Amniotic stem cell (primary cell): ENCODE data around the gene MCEMP1.
"Not testable (repeated sequence)": the region's sequence is repeated elsewhere in the genome, so short reads cannot be mapped to it uniquely, and the experiment has no call there.

ENCODE experiments used
- DNase-seq: peaks from one replicate; lab custom pipeline; 2025; lab: John Stamatoyannopoulos, UW

The MCEMP1 gene

DNA sequence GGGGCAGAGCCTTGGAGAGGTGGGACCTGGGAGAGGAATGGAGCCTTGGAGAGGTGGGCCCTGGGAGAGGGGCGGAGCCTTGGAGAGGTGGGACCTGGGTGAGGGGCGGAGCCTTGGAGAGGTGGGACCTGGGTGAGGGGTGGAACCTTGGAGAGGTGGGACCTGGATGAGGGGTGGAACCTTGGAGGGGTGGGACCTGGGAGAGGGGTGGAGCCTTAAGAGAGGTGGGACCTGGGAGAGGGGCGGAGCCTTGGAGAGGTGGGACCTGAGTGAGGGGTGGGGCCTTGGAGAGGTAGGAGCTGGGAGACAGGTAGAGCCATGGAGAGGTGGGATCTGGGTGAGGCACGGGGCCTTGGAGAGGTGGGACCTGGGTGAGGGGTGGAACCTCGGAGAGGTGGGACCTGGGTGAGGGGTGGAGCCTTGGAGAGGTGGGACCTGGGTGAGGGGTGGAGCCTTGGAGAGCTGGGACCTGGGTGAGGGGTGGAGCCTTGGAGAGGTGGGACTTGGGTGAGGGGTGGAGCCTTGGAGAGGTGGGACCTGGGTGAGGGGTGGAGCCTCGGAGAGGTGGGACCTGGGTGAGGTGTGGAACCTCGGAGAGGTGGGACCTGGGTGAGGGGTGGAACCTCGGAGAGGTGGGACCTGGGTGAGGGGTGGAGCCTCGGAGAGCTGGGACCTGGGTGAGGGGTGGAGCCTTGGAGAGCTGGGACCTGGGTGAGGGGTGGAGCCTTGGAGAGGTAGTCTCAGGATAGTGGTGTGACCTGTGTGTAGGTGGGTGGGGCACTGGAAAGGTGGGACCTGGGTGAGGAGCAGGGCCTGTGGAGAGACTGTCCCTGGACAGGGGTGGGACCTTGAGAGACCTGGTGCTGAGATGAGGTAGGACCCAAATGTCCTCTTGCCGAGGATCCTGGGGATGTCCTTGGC lies 33.0 kb upstream of the MCEMP1 start:
- DNase-seq, result not testable (repeated sequence)

DNA sequence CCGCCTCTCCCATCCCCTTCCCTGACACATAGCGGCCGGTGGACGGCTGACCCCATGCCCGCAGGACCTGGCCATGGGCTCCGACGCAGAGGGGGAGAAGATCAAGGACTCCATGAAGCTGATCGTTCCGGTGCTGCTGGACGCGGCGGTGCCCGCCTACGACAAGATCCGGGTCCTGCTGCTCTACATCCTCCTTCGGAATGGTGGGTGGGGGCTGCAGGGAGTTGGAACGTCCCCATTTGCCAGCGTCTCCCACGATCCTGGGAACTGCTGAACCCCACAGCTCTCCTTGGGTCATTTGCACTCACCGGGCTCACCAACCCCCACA lies 32.4 kb upstream of the MCEMP1 start:
- DNase-seq, result no peak

GRCh38 chr19:7645163-7645562 lies 31.7 kb upstream of the MCEMP1 start:
- DNase-seq, result no peak

DNA sequence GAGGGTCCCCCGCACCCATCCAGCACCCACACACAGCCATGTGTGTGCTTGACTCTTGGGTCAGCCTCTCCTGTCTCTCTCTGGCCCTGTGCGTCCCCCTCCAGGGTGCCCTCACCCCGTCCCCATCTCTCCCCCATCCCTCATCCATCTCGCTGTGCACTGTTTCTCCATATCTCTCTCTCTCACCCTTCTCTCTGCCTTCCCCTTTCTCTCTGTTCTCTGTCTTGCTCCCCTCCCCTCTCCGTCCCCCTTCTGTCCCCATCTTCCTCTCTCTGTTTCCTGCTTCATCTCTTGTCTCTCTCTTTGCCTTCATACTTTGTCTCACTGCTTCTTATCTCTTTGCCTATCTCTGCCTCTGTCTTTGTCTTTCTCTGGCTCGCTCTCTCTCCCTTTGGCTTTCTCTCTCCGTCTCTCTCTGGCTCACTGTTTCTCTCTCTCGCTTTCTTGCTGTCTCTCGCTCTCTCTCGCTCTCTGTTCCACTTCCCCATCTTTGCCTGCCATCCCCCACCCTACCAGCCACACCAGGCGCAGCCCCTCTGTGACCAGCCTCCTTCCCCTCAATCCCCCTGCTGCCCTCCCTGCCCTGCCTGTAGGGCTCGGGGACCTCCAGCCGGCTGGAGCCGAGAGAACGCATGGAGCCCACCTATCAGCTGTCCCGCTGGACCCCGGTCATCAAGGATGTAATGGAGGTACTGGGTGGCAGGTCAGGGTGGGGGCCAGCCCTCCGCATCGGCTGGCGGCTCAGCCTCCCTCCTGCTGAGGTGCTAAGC lies 31.0 kb upstream of the MCEMP1 start:
- no peak for DNase-seq

GRCh38 chr19:7646426-7646700 lies 30.5 kb upstream of the MCEMP1 start:
- DNase-seq, result no peak

DNA sequence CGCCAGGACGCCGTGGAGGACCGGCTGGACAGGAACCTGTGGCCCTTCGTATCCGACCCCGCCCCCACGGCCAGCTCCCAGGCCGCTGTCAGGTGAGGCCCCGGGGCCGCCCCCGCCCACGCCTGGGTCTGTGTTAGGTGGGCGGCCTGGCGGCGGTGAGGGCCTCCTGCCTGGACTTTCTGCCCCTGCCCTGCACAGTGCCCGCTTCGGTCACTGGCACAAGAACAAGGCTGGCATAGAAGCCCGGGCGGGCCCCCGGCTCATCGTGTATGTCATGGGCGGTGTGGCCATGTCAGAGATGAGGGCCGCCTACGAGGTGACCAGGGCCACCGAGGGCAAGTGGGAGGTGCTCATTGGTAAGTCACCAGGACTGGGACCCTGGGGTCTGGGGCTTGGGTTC lies 29.7 kb upstream of the MCEMP1 start:
- DNase-seq, result no peak

DNA sequence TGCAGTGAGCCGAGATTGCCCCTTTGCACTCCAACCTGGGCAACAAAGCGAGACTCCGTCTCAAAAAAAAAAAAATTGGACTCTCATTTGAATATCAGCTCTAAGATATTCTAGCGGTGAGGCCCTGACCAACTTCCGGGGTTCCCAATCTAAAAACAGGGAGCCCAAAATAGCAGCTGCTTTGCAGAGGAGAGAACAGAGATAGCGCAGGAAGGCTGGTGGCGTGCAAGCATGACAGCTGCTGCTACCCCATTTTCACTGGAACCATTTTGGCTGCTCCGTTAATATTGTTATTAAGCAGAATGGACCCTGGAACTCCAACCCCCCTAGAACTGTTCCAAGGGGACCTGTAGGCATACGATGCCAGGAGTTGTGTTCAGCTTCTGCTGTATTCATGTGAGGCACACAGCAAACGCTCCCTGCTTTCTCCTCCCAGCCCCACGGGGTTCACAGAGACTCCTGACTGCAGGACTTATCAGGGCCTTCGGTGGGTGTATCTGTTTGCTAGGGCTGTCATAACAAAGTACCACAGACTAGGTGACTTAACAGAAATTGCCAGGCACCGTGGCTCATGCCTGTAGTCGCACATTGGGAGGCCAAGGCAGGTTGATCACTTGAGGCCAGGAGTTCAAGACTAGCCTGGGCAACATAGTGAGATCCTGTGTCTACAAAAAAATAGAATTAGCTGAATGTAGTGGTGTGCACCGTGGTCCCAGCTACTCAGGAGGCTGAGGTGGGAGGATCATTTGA lies 28.4 kb upstream of the MCEMP1 start:
- DNase-seq, result no peak

DNA sequence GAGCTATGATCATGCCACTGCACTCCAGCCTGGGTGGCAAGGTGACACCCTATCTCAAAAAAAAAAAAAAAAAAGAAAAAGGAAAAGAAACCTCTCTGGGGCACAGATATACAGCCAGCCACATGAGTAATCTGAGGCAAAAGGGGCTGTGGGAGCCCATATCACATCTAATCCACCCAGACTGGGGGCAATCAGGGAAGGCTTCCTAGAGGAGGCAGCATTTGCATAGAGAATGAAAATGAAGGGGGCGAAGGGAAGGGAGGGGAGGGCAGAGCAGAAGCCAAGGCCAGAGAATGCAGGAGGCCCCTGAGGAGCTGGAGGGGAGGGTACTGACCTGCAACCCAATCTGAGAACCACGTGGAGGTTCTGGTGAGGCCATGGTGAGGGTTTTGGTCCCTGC lies 26.7 kb upstream of the MCEMP1 start:
- DNase-seq, result no peak

DNA sequence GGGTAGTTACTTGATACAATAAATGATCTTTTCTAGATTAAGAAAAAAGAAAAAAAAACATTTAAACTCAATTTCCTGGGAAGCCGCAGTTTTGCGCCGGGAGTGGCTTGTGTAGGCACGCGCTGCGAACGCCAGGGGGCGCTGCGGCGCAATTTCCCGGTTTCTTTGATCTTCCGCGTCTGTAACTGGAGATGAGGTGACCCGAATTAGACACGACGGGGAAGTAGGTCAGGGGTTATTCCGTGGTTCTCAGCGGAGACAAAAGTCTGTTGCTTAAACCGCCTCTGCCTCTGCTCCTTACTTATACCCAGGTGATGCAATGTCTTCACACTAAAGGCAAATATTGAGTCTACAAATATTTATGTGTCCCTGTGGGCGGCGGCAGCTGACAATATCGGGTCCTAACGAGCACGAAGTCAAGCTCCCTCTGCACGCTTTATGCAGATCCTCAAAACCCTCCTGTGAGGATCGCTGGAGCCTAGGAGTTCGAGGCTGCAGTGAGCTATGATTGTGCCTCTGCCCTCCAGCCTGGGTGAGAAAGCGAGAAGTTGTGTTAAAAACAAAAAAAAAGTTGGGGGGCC lies 24.7 kb upstream of the MCEMP1 start:
- peak; percentile 6 for DNase-seq

GRCh38 chr19:7654401-7654800 lies 22.5 kb upstream of the MCEMP1 start:
- no peak for DNase-seq

GRCh38 chr19:7655581-7655980 lies 21.3 kb upstream of the MCEMP1 start:
- DNase-seq, result no peak

DNA sequence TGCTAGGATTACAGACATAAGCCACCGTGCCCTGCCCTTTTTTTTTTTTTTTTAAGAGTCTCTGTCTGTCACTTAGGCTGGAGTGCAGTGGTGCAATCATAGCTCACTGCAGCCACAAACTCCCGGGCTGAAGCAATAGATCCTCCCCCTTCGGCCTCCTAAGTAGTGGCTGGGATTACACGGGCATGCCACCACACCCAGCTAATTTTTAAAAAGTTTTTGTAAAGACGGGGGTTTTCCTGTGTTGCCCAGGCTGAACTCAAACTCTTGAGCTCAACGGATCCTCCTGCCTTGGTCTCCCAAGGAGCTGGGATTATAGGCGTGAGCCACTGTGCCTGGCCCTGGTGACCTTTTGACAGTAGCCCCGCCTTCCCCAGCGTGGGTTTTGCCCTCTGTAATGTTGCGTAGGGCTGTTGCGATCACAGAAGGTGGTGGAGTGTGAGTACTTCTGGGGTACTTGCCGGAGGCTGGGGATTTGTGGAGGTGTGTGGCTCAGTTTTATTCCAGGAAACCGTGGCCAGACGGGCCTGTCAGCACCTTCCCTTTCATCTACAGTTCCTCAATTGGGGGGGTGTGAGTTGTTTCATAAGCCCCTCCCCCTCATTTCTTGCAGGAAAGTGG lies 19.6 kb upstream of the MCEMP1 start:
- no peak for DNase-seq

- no peak for DNase-seq
These were observed 18.6 kb upstream of the MCEMP1 start for GRCh38 chr19:7658219-7658686.

DNA sequence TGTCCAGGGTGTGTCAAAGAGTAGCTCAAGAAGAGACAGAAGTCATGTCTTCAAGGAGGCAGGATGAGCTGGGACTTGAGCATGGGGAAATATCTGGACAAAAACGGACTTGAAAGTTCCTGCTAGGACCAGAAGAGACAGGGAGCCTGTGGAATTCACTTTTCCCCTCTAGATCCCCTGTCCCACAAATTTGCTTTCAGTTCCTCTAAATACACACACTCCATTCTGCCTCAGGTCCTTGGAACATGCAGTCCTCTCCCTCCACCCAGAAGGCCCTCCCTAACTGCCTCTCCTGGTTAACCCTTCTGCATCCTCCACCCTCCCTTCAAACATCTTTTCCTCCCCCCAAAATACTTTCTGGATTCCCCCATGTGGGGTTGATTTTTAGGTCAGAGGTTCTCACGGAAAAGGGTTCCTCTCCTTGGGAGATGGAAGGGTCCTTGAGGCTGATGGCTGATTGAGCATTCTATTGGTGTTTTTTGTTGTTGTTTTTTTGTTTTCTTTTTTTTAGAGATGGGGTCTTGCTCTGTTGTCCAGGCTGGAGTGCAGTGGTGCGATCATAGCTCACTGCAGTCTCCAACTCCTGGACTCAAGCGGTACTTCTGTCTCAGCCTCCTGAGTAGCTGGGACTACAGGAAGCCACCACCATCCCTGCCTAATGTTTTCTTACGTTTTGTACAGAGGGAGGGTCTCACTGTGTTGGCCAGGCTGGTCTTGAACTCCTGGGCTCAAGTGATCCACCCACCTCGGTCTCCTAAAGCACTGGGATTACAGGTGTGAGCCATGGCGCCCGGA lies 14.9 kb upstream of the MCEMP1 start:
- no peak for DNase-seq

- DNase-seq, result no peak
These were observed 14.2 kb upstream of the MCEMP1 start for GRCh38 chr19:7662657-7663056.

DNA sequence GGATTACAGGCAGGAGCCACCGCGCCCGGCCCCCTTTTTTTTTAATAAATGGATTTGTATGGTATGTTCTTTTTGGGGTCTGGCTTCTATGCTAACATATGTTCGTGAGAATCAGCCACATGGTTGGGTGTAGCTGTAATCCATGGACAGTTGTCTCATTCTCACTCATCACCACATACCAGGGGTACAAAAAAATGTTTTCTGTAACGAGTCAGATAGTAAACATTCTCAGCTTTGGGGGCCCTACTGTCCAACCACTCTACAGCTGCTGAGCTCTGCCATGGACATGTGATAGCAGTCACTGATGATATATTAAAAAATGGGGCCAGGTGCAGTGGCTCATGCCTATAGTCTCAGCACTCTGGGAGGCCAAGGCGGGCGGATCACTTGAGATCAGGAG lies 13.2 kb upstream of the MCEMP1 start:
- no peak for DNase-seq

DNA sequence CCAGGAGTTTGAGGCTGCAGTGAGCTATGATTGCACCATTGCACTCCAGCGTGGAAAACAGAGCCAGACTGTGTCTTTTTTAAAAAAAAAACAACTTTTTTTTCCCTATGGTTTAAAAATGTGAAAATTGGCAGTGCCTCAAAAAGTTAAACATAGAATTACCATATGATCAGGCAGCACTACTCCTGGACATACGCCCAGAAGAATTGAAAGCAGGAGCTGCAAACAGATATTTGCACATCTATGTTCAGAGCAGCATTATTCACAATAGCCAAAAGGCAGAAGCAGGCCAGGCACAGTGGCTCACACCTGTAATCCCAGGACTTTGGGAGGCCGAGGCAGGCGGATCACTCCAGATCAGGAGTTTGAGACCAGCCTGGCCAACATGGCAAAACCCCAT lies 11.8 kb upstream of the MCEMP1 start:
- DNase-seq, result peak; percentile 15

GRCh38 chr19:7668842-7669241 lies 8.0 kb upstream of the MCEMP1 start, which contains the start of gene RETN:
RETN (plus strand) TSS chr19:7669049; CDS start chr19:7669327, 278 bp downstream.
- DNase-seq, result no peak

GRCh38 chr19:7669641-7670040 lies 7.2 kb upstream of the MCEMP1 start:
- DNase-seq, result no peak

DNA sequence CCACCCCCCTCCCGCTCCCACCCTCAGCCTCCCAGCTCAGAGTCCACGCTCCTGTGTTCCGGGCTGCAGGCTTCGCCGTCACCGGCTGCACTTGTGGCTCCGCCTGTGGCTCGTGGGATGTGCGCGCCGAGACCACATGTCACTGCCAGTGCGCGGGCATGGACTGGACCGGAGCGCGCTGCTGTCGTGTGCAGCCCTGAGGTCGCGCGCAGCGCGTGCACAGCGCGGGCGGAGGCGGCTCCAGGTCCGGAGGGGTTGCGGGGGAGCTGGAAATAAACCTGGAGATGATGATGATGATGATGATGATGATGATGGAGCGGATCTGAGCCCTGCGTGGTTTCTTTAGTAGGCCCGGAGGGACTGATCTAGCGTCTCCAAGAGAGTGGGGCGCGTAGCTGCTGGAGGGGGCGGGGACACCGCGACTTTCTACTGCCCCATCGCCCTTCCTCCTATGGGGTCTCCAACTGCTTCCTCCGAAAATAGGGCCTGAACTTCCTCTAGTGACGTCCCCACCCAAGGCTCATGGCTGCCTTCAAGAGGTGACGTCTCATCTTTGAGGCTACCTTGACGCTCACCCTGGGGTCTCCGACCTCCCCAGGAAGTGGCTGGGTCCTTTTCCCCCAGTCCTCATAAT lies 6.6 kb upstream of the MCEMP1 start:
- DNase-seq, result no peak

DNA sequence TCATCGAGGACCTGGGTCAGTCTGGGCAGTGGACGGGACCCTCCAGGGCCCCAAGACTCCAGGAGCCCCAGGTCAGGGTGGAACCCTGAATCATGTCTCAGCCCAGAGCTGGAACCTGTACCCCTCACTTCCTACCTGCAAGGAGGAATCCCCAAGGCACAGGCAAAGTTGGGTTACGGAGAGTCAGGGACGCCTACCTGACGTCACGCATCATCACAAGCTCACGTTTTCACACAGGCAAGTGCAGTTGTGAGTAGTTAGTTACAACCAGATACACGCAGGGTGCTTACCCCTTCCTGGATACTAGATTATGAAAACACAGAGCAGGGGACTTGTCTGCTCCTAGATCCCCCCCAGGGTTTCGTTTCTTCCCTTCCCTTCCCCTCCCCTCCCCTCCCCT lies 6.1 kb upstream of the MCEMP1 start:
- DNase-seq, result no peak
